Measurements from ENCODE around the gene PTPRK.
"Not testable (repeated sequence)": the region's sequence is repeated elsewhere in the genome, so short reads cannot be mapped to it uniquely, and the experiment has no call there.

PTPRK gene

DNA sequence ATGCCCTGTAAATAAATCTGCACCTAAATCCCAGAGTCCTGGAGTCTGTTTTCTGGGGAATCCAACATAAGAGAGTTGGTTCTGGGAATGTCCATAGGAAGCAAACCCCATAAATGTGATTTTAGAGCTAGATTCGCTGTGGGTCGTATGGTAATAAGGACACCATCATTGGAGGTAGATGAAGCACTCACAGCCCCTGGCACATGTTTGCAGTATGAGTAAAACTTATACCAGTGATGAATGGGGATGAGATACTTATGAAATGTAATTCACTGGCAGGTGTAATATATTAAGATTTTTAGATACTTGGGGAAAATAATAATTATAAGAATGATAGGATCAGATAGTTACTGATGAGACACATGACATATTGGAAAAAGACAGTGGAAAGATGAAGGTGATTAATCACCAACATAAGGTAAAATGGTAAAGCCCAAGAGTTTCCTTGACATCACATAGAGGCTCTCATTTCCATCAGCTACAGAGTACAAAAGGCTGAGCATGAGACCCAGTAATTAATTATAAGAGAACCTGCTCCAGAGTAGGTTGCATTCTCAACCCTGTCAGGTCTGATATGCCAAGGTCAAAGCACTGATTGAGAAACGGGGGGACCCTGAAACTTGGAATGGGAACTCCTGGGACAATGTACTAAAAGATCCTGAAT lies 574.8 kb downstream of the PTPRK start:
- no peak for DNase-seq

DNA sequence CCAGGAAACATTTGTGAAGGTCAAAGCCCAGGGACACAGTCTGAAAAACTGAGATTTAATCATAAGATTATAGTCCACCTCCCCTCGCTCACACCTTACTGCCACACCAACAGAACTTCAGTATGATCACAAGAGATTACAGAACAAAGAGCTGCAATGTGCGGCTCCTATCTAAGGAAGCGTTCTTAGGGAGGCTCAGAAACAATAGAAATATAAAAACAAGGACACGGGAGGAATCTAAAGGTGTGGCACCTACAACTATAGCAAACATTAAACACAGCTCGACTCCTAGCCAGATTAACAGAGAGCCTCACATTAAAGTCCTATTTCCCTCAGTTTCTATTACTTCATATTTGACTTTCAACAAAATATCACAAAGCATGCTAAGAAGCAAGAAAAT lies 579.2 kb downstream of the PTPRK start:
- DNase-seq: no peak

DNA sequence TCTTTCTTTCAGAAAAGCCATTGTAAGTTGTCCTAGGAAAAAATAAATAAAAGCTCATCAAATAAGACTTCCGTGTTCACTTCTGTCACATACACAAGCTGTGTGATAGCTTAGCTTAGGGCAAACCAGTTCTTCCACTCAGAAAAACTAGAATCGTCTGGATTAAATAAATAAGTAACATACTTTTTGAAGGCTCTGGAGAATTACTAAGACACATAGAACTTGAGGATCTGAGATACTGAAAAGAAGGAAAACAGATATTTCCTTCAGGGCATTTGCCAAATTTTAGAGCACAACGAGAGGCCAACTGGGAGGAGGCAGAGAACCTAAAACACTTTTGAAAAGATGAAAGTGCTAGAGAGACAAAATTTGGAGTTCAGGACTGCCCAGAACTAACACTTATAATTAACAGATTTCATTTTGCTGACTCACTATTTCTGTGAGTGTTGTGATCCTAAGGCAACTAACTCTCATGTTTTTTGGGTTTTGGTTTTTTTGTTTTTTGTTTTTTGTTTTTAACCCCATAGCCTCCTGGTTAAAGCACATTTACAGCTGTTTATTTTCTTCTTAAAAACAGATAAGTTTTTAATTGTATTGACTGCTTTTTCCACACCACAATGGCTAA lies 580.8 kb downstream of the PTPRK start:
- no peak for DNase-seq

DNA sequence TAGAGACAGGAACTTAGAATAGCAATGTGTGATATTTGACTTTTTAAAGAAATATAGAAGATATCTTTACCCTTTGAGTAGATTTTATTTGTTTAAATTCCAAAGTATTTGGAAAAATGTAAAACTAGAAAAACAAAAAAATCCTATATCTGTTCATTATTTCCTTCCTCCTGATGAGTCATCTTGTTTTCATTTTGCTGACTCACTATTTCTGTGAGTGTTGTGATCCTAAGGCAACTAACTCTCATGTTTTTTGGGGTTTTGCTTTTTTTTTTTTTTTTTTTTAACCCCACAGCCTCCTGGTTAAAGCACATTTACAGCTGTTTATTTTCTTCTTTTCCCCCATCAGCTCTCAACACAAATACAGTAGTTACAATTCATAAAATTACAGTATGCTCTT lies 581.7 kb downstream of the PTPRK start:
- DNase-seq: peak; percentile 30

DNA sequence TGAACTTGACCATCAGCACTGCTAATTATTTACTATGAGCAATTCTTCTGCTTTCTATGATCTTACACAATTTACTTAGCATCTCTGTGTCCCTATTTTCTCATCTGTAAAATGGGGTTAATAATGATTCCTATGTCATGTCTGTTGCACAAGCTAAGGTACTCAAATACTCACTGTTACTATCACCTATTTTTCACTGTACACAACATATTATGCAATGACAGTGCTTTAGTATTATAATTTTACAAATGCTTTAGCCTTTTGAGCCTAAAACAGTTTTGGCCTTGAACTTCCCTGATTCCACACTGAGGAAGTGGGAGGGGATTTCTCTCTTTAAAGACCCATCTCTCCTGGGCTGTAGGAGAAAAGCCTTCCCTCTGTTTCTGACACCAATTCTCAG lies 582.7 kb downstream of the PTPRK start:
- DNase-seq: no peak

DNA sequence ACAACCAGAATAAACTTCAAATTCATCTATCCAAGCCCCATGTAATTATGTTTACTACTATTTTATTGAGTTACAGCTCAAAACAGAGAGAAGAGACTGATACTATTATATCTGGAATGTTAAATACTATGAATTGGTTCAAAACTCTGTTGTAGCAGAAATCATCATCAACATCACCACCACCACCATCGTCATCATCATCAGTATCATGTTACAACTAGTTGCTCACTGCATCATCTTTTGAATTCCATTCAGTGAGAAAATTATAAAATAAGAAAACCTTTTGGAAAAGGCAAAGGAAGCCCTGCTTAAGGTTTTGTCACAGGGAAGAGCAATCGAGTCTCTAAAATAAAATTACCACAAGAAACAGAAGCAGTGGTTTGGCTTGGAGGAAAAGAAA lies 583.3 kb downstream of the PTPRK start:
- DNase-seq: no peak

DNA sequence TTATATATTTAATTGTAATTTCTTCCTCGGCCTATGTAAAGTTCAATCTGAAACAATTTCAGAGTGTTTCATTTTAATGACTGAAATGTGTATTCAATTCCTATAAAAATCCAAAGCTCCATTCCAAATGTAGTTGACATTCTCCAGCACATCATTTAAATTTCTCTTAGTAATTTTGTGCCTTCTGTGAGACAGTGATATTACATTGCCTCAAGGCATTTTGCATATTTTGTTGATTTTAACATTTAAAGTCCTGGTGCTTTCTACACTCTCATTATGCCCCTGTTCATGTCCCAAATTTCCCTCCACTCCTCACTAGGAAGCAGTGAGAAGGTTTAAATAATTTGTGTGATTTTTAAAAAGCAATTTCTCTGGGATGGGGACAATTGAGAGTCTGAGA lies 585.4 kb downstream of the PTPRK start:
- no peak for DNase-seq

DNA sequence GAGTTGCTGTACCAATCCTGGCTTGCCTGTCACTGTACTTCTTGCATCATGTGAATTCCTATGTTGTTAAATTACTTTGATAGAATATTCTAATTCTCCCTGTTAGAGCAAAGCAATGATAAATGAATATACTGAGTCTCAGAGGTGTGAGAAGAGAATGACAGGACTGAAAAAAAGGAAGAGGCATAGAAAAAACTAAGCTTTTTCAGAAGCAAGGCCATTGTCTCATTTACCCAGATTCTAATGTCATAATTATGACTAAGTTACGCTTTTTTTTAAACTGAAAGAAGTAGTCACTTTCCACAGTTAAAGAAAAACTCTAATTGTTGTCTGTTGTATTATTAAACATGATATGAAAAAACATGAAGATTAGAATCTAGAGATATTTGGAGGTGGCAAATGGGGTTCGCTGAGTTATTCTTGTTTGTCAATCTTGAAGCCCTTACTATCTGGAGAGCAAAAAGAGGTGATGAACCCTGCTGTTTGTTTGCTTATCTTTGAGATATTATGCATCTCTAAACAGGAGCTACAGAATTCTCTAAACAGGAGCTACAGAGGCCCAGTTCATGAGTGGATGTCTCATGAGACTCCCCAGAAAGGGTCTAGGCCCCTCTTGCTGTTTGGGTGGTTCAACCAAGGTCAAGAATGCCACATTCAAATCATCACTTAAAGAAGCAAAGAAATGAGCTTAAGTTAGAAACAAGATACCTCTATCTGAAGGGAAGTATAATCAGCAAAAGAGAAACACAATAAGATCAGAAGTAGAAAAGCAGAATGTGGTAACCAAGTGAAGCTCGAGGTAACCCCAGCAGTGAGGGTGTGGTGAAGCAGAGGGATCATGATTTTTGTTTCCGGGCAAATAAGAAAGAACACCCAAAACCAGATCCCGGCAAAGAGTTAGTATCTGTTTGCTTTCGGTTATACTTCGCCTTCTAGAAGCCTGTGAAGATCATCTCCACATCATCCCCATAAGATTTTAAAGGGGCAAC lies 586.3 kb downstream of the PTPRK start:
- DNase-seq: no peak

DNA sequence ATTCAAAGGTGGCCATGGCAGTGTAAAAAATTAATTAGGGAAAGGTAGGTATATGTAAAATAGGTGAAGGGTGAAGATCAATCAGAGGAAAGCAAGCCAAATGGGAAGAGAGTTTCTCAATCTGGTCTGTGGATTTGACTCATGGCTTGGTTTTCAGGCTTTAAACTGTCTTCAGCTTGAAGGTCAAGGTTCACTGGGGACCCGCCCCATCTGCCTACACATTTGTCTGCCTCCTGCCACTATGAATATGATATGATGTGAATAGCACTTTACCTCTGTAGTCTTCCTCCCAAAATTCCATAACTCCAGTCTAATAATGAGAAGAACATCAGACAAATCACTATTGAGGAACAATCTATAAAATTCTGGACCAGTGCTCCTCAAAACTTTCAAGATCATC lies 587.3 kb downstream of the PTPRK start:
- DNase-seq: no peak

DNA sequence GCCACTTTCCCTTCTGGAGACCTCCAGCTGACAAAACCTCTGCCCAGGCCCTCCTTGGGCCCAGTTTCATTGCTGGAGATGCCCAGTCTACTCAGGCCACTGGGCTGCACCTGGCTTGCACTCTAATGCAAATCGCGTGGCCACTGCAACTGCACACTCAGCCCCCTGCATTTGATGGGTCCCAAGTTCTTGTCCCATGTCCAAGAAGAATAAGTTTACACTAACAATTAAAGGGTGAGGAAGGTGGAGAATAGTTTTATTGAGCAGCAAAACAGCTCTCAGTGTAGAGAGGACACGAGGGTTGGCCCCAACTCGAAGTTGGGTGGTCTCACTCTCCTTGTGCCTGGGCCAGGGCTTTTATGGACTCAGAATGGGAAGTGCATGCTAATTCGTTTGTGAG lies 587.7 kb downstream of the PTPRK start:
- DNase-seq: no peak

DNA sequence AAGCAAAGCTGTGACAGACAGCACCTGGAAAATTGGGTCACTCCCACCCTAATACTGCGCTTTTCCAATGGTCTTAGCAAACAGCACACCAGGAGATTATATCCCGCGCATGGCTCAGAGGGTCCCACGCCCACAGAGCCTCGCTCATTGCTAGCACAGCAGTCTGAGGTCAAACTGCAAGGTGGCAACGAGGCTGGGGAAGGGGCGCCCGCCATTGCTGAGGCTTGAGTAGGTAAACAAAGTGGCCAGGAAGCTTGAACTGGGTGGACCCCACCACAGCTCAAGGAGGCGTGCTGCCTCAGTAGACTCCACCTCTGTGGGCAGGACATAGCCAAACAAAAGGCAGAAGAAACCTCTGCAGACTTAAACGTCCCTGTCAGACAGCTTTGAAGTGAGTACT lies 594.0 kb downstream of the PTPRK start:
- not testable (repeated sequence) for DNase-seq

DNA sequence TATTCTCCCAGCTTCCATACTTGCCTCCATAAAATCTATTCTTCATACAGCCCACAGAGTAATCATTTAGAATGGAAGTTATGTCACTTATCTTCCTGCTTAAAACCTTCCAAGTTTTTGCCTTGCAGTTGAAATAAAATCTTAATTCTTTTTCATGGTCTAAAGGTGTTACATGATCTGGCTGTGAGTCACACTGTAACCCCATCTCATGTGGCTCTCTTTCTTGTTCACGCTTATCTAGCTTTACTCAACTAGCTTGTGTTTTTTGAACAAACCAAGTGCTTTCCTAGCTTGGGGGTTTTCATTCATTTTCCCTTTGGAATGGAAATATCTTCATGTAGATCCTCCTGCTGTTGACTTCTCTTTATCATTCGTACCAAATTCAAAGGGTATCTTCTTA lies 596.0 kb downstream of the PTPRK start:
- DNase-seq: no peak

DNA sequence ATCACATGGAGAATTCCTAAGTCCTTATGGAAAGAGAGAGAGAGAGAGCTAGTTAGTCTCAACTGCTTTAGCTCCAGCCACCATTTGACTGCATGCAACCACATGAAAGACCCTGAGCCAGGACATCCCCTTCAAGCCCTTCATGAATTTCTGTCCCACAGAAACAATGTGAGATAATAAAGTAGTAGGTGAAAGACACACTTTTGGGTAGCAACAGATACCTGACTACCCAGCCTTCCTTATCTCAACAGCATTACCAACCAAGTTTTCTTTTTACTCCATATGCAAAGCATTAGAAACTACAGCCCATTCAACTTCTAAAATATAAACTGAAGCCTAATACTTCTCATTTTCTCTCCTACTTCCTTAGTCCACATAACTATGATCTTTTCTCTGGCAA lies 596.4 kb downstream of the PTPRK start:
- DNase-seq: no peak

DNA sequence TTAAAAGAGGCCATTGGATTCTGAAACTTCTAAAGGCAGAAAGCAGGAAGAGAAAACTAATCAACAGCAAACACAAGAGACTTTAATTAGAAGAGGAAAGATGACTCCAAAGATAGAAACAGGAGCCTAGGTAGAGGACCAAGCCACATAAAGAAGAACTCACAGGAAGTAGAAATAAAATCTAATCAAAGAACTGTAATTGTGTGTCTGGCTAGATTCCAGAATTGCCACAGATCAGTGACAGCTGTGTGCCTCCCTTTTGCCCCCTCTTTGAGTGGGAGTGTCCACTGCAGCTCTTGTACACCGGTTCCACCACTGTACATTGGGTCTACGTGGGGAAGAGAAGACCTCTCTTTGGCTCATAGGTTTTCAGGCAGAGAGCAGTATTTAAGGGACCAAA lies 597.3 kb downstream of the PTPRK start:
- no peak for DNase-seq

DNA sequence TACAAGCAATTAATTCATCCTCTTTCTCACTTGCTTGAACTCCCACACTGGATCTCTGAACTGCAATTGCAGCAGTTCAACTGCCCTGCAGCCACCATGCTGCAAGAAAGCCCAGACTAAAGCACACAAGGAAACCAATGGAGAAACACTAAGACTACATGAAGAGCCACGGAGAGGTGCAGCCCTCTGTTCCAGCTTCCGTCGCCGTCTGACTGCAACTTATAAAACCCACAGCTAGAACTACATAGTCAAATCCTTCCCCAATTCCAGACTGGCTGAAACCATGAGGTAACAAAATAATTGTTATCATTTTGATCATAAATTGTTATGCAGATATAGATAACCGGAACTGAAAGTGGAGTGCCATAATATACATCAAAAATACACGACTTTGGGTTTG lies 598.4 kb downstream of the PTPRK start:
- no peak for DNase-seq

DNA sequence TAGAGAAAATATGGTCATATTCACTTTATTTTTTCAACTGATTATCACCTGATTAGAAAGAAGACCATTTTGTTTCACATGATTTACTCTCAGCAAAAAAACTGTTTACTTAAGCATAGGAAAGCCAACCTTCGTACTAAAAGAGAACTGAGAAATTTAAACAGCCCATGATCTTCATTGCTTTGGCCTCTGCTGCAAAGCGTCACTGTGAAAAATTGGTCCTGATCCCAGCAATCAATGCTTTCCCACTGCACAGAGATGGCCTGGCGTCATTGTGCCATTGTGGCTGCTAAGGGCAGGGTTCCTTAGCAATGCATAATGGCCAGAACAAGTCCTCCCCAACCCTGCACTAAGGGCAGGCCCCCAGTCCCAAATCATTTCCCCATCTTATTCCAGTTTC lies 599.6 kb downstream of the PTPRK start:
- no peak for DNase-seq
